Endometrium (tissue), 2 donors: ENCODE measurements around the gene CAPG.

Source experiments
- FAIRE-seq: peaks from 2 replicates; lab custom pipeline; 2012; peaks lifted over from hg19 to GRCh38; lab: Jason Lieb, UNC
- donor health status: control.
- donor health status: control.

The CAPG gene

DNA sequence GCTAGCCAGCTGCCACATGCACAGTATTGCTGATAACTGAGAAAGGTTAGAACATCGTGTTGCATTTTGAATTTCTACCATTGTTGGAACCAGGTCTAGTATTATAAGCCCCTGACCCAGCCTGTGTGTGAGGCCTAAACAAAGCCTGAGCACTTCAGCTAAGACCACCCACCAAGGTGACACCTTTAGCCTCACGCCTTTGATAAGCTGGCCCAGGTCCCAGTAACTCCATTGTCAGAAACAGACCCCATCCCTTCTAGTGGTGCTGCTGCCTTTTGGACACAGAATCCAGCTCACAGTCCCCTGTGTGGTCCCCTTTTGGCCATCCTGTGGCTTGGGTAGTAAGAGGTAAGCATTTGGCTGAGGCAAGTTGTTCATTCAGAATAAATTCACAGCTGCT, 54.0 kb downstream of the CAPG start:
- no peak for FAIRE-seq

DNA sequence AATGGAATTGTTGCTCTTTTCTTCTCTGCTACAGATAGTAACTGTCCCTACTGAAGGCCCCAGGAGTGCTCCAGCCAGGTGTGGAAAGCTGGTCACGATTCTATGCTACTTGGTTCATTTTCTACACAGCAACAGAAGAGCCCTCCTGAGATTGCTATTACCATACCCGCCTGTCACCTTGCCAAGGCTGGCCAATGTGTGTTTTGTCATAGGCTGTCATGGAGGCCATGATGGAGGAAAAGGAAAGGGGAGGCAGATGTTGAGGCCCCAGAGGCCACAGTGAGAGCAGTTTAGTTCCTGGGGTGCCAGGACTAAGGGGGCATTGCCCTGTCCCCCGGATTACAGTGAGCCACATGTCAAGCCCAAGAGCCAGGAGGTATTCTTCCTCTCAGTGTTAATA, 54.6 kb downstream of the CAPG start:
- FAIRE-seq: no peak

DNA sequence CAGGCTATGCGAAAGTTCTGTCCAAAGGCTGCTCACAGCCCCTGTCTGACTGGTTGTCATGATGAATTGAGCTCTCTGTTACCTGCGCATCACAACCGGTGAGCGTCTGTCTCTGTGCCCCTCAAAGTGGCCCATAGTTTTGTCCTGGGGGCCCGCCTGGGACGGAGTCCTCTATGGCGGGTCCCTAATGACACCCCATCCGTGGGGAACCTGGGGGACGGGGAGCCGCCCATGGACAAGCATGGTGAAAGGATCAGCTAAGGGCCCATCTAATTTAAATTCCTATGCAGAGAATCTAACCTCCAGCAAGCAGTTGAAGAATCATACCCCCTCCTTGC, 55.1 kb downstream of the CAPG start:
- FAIRE-seq: no peak

DNA sequence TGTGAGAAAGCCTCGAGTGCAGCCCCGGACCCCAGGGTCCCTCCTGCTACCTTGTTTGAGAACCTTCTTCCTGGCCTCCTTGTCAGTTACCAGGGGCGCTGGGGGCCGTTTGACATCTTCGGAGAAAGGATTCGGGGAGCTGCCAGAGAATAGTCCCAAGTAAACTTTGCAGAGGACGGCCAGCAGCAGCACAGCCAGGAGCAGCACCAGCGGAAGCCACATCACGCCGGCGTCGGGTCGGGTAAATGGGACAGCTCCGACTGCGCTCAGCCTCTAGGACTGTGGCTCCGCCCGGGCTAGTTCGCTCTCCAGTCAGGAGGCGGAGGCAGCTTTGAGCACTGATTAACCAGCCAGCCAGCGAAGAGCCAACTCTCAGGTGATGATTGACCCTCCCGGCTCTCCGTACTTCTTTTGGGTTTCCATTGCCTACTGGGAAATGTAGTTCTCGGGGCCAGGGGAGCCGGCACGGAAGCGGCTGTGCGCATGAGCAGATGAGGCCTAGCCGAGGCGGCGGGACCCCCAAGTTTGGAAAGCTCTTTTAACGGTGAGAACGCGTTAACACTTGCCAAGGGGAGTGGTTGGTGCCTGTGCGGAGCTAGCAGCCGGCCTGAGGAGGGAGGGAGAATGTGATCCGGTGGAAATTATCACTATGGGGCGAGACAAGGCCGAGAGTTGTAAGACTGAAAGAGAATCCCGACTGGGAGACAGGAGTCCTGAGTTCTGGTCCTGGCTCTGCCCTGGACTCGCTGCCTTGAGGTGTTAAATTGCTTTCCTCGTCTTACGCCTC, 55.7 kb downstream of the CAPG start, which contains the start of the genes ELMOD3 and RETSAT:
ELMOD3 (plus strand) TSS at position 484 of the 787 bp plus-strand sequence. CDS start 2,430 bp downstream, outside the sequence.
RETSAT (minus strand) TSS at position 243 of the 787 bp plus-strand sequence; CDS start at position 222, 21 bp downstream.
- peak; percentile 92 for FAIRE-seq

DNA sequence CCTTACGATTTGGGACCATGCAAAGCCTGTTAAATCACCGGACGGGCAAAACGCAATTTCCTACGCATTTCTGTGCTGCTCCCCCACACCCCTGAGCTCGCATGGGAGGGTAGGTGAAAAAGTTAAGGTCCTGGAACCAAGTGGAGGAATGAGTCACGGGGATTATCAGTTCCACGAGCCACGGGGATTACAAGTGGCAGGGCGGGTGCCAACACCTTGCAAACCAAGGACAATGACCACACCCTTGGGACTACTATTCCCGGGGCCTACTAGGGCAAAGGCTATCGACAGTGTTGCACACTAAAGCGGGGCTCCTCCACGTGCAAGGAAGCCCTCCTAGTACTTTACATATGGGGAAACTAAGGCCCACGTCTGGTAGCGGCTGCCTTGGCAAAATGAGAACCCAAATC, 56.3 kb downstream of the CAPG start:
- FAIRE-seq: no peak

- no peak for FAIRE-seq
These were observed 62.6 kb downstream of the CAPG start for GRCh38 chr2:85347599-85347998.
